ENCODE results near the gene ARL8A.

ARL8A gene

DNA sequence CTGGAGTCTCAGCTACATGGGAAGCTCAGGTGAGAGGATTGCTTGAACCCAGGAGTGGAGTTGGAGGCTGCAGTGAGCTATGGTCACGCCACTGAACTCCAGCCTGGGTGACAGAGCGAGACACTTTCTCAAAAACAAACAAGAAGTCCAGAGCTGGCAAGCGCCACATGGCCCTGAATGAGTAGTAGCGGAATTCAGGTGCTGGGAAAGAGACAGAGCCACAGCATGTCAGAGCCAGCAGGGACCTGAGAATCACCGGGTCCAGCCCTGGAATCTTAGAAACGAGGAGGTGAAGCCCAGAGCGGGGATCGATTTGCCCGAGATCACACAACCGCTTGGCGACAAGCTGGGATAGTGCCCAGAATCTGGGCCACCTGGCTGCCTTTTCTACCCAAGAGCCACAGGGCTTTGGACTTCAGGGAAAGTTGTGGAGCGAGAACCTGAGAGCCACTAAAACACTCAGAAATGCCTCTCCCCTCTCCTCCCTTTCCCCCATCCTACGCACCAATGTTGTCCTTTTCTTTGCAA, 9.8 kb downstream of the ARL8A start:
- DNase-seq = no peak

GRCh38 chr1:202133989-202134388, 10.5 kb downstream of the ARL8A start:
- DNase-seq = no peak

- no peak for DNase-seq
Observed at GRCh38 chr1:202133496-202133895, 11.0 kb downstream of the ARL8A start.

DNA sequence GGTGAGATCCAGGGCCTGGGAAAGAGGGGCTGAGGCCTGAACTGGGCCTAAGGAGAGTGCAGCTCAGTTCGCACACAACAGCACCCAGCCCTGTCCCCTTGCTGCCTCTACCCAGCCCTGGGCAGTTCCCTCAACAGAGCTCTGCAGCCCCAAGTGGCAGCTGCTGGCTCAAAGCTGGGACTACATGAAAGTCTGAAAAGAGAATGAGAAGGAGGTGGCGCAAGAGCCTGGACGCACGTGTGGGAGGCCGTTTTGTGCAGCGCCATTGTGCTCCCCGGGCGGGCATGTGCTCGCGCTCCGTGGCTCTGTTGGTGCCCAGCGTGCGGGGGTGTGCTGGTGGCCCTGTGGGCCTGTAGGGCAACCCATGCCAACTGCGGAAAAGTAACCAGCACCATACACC, 11.5 kb downstream of the ARL8A start:
- DNase-seq = no peak

DNA sequence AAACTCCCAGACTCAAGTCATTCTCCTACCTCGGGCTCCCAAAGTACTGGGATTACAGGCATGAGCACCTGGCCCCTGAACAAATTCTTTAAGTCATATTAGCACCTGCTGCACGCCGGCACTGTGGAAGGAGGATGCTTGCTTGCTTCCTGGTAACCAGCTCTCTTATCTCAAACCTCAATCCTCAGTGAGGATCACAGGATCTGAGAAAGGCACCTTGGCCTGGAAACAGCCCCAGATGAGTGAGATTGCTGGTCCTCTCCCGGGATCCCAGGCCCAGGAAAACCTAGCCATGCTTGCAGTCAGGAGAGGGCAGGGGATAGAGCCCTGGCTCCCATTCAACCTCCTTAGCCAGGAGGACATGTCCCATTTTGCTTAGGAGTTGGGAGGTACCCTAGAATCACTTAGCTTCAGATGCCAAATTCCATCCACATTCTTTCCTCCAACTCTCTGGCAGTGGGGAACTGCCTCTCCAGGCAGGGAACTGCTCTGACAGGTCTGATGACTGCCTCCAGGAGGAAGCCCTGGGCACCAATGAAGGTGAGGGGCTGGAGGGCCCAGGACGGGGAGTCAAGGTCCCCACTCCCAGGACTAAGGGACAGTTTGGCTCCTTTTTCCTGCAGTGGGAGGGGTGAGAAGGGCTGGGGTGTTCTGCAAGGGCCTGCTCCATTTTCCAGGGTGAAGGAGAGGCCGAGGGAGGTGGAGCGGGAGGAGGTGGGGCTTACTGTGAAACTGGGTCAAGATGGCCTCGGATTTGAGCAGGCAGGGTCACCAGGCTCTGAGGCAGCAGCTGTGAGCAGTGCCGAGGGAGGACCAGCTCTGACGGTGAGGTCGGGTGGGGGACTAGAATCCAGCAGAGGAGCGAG, 12.3 kb downstream of the ARL8A start:
- no peak for DNase-seq

DNA sequence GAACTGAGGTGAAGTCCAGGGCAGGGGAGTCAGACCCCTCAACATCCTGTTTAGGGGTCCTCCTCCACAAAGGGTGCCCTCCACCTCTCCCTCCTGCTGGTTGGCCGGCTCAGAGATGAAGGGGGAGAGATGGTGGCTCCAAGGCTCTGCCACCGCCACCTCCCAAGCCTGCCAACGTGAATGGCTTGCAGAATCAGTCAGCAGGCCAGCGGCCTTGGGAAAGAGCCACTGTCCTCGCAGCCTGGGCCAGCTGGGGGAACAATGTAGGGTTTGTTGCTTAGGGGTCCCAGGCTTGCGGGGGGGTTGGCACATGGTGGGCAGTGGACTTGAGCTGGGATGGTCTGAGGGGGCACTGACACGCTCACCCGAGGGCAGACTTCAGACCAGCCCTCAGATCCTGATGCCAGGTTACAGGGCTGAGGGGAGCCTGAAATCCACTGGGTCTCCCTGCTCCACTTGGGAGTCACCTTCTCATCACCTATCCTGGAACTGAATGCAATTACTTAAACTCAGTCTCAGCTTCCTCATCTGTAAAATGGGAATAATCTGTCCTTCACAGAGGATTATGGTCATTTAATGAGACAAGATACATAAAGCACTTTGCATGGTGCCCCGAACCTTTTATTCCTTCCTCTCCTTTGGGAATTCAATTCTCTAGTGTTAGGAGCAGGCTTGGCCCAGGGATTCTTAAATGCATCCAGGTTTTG, 13.6 kb downstream of the ARL8A start:
- DNase-seq = no peak

- DNase-seq = no peak
Observed at GRCh38 chr1:202130297-202130721, 14.2 kb downstream of the ARL8A start.

GRCh38 chr1:202129453-202130296, 14.9 kb downstream of the ARL8A start:
- no peak for DNase-seq

- no peak for DNase-seq
Observed at GRCh38 chr1:202127836-202128622, 16.5 kb downstream of the ARL8A start.

DNA sequence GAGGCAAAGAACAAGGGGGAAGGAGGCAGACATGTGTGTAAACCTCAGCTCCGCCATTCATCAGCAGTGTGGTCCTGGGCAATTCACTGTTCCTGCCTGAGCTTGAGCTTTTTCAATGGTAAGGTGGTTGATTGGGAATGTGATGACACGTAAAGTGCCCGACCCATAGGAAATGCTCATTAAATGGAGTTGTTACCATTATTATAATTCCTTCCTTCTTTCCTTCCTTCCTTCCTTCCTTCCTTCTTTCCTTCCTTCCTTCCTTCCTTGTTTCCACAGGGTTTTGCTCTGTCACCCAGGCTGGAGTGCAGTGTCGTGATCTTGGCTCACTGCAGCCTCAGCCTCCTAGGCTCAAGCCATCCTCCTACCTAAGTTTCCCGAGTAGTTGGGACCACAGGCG, 17.5 kb downstream of the ARL8A start:
- no peak for DNase-seq

DNA sequence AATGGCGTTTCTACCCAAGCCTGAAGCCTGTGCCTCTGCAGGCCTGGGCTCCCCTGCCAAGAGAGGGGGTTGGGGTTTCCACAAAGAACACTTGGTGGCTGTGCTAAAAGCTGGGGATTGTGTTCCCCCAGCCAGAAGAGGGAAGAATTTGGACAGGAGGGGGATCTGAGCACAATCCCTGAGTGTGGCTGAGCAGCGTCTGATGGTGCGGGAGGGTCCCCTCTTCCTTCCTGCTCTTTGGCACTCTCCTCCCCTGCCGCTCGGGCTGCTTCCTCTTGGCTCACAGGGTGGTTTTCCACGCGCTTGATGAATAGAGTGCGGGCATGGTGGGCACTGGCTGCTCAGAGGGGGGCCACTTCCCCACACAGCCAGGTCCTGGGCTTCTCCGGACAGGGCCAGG, 18.1 kb downstream of the ARL8A start:
- DNase-seq = no peak

GRCh38 chr1:202125611-202126010, 18.9 kb downstream of the ARL8A start:
- DNase-seq = no peak

GRCh38 chr1:202124142-202124541, 20.4 kb downstream of the ARL8A start:
- DNase-seq = no peak

DNA sequence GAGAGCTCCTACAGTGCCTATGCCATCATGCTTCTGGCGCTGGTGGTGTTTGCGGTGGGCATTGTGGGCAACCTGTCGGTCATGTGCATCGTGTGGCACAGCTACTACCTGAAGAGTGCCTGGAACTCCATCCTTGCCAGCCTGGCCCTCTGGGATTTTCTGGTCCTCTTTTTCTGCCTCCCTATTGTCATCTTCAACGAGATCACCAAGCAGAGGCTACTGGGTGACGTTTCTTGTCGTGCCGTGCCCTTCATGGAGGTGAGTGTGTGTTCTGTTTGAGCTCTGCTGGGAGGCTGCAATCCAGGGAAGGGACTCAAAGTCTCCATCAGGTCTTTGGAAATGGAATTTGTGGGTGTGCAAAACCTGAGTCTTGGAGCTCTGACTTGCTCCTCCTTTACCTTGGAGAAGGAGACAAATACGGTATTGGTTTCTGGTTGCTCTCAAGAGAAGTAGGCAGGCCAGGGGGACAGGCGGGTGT, 21.2 kb downstream of the ARL8A start:
- no peak for DNase-seq

GRCh38 chr1:202122639-202123335, 21.8 kb downstream of the ARL8A start, which contains the start of gene GPR37L1:
TSS of gene GPR37L1 (plus strand) at chr1:202122917. CDS start at chr1:202122964, 47 bp downstream.
- DNase-seq = no peak

DNA sequence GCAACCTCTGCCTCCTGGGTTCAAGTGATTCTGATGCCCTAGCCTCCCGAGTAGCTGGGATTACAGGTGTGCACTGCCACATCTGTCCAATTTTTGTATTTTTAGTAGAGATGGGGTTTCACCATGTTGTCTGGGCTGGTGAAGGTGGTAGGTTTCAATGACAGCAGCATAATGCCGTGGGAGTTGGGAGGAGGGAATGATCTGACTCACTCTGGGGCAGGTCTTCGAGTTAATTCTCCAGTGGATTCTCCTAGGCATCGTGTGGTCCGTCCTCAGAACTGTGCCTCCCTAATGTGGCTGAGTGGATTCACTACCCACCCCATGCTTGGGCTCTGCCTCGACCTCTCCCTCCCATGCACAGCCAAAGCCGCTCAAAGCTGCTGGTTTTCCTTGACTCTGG, 23.5 kb downstream of the ARL8A start:
- DNase-seq = no peak

- DNase-seq = no peak
Observed at GRCh38 chr1:202117898-202118371, 26.6 kb downstream of the ARL8A start.

- no peak for DNase-seq
Observed at GRCh38 chr1:202116287-202116686, 28.2 kb downstream of the ARL8A start.

DNA sequence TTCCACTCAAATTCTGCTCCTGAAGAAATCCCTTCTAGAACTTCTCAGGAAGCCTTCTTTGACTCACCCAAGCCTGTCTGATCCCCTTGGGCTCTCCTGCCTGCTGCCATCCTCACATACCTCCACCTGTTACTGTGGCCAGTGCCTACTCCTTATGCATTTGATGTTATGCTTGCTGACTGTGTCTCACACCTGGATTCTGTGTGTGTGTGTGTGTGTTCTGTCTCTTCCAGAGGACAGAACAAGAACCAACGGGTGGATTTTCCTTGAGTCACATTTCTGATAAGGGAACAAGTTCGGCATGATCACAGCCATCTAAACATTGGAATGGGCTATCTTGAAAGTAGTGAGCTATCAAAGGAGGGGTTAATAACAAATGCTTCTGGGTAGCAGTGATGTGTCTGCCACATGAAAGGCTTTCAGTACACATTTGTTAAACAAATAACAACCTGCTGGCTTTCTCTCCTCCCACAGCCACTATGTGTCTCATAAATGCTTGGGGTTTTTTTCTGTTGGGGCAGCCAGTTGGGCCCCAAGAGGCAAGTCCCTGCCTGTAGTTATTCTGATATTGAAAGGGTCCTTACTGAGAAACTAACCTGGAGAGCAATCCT, 30.7 kb downstream of the ARL8A start:
- DNase-seq = no peak

DNA sequence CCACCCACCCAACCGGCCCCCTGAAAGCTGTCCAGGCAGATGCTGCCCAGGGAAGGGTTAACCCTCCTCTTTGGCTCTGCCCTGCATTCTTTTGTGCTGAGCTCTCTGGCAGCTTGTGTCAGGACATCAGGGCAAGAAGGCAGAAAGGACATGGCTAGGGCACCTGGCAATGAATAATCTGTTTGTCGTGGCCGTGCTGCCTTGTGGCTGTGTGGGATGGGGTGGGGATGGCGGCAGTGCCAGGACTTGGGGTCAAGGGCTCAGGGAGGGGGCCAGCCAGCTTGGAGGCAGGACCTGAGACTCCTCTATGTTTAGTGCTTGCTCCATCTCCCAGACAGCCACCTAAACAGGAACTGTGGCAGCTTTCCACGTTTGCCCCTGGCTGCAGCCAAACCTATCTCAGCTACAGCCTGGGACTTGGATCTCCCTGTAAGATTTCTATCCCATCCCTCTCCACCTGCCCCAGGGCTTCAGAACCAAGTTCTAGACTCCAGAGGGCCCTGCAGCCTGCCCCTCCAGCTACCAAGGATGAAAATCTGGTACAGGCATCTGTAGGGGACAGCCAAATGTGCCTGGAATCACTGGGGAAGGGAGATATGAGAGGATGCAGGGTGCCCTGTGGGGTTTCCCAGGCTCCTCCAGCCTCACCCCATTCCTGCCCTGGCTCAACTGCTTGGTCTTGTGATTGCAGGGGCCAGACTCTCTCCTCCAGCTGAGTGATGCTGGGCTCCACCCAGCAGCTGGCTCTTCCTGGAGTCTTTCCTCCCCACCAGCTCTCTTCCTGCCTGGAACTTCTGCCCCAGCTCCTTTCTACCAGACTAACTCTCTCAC, 31.5 kb downstream of the ARL8A start:
- no peak for DNase-seq

Measured in stimulated activated naive CD4-positive, alpha-beta T cell (primary cell).